HAP-1 (cell line): ENCODE data around the gene CADM3.

Source experiments
- DNase-seq, 2 experiments: peaks; one replicate each; pipeline ENCODE4 v3.0.0-alpha.2; 2016 to 2020; ENCODE audit warnings: low spot score in 2 of 2
- H3K27me3 ChIP-seq: fragments of 250-450 bp; sonication (Bioruptor Pico); 2 replicates; pipeline ENCODE4 v1.5.1; 2020; ENCODE audit warnings: low read depth, mild to moderate bottlenecking, moderate library complexity
- H3K36me3 ChIP-seq: fragments of 250-450 bp; sonication (Bioruptor Pico); replicated peaks from 2 replicates; pipeline ENCODE4 v1.5.1; 2020; ENCODE audit warnings: mild to moderate bottlenecking
- H3K4me1 ChIP-seq: fragments of 250-450 bp; sonication (Bioruptor Pico); 2 replicates; pipeline ENCODE4 v1.5.1; 2020; ENCODE audit warnings: mild to moderate bottlenecking
- H3K4me3 ChIP-seq: fragments of 250-450 bp; sonication (Bioruptor Pico); 2 replicates; pipeline ENCODE4 v1.5.1; 2020; ENCODE audit warnings: mild to moderate bottlenecking, moderate library complexity
- H3K9me3 ChIP-seq: fragments of 250-450 bp; sonication (Bioruptor Pico); 2 replicates; pipeline ENCODE4 v1.5.1; 2020; ENCODE audit warnings: mild to moderate bottlenecking, moderate library complexity
- in situ Hi-C: fragments of 300-500 bp; cut with MboI; formaldehyde crosslinking; loops from 3 replicates; pipeline ENCODE4 v1.14.3; 2020; ENCODE audit warnings: low sequenced_read_pairs, inconsistent platforms, mixed read lengths

CADM3 gene

GRCh38 chr1:159205225-159205624 lies 33.8 kb downstream of the CADM3 start:
- Histone ChIP-seq H3K36me3 (no peaks in the 10 kb centered on the region), H3K9me3 (no peaks in the 10 kb centered on the region), H3K4me3 (no peak overlapping the region), H3K4me1 (no peaks in the 10 kb centered on the region), H3K27me3 (no peaks in the 10 kb centered on the region)
- in situ Hi-C loops: no loop called here
- no peak for DNase-seq

- Histone ChIP-seq H3K4me1 (no peaks in the 10 kb centered on the region), H3K4me3 (no peak overlapping the region), H3K36me3 (no peaks in the 10 kb centered on the region), H3K9me3 (no peaks in the 10 kb centered on the region), H3K27me3 (no peaks in the 10 kb centered on the region)
- DNase-seq: no peak
- in situ Hi-C loops: no loop called here
Observed at GRCh38 chr1:159206110-159206509, 34.7 kb downstream of the CADM3 start.

- in situ Hi-C loops: no loop called here
- H3K27me3 ChIP-seq: no peaks in the 10 kb centered on the region
- H3K9me3 ChIP-seq: no peaks in the 10 kb centered on the region
- no peak overlapping the region for H3K4me3 ChIP-seq
- no peaks in the 10 kb centered on the region for H3K36me3 ChIP-seq
- no peaks in the 10 kb centered on the region for H3K4me1 ChIP-seq
- no peak for DNase-seq
Observed at GRCh38 chr1:159207080-159207479, 35.7 kb downstream of the CADM3 start.

GRCh38 chr1:159207774-159208173 lies 36.4 kb downstream of the CADM3 start:
- Histone ChIP-seq H3K9me3 (no peaks in the 10 kb centered on the region), H3K36me3 (no peaks in the 10 kb centered on the region), H3K4me3 (no peak overlapping the region), H3K4me1 (no peaks in the 10 kb centered on the region), H3K27me3 (no peaks in the 10 kb centered on the region)
- in situ Hi-C loops: no loop called here
- no peak for DNase-seq

GRCh38 chr1:159208175-159208825 lies 36.9 kb downstream of the CADM3 start:
- H3K27me3 ChIP-seq: no peaks in the 10 kb centered on the region
- no peaks in the 10 kb centered on the region for H3K4me1 ChIP-seq
- no peaks in the 10 kb centered on the region for H3K36me3 ChIP-seq
- no peaks in the 10 kb centered on the region for H3K9me3 ChIP-seq
- DNase-seq: no peak
- in situ Hi-C loops: no loop called here
- H3K4me3 ChIP-seq: no peak overlapping the region

- in situ Hi-C loops: no loop called here
- H3K36me3 ChIP-seq: no peaks in the 10 kb centered on the region
- DNase-seq: no peak
- H3K27me3 ChIP-seq: no peaks in the 10 kb centered on the region
- H3K4me1 ChIP-seq: no peaks in the 10 kb centered on the region
- H3K4me3 ChIP-seq: no peak overlapping the region
- no peaks in the 10 kb centered on the region for H3K9me3 ChIP-seq
Observed at GRCh38 chr1:159209061-159209460, 37.6 kb downstream of the CADM3 start.

GRCh38 chr1:159211331-159212136 lies 40.1 kb downstream of the CADM3 start:
- DNase-seq: peak in 1 of 2 experiments; percentile 67
- no peaks in the 10 kb centered on the region for H3K9me3 ChIP-seq
- no peaks in the 10 kb centered on the region for H3K27me3 ChIP-seq
- no peaks in the 10 kb centered on the region for H3K4me1 ChIP-seq
- no peaks in the 10 kb centered on the region for H3K36me3 ChIP-seq
- in situ Hi-C loops: no loop called here
- no peak overlapping the region for H3K4me3 ChIP-seq

GRCh38 chr1:159212596-159212995 lies 41.2 kb downstream of the CADM3 start:
- H3K4me3 ChIP-seq: no peak overlapping the region
- no peaks in the 10 kb centered on the region for H3K36me3 ChIP-seq
- H3K27me3 ChIP-seq: no peaks in the 10 kb centered on the region
- in situ Hi-C loops: no loop called here
- no peak for DNase-seq
- no peaks in the 10 kb centered on the region for H3K4me1 ChIP-seq
- H3K9me3 ChIP-seq: no peaks in the 10 kb centered on the region

GRCh38 chr1:159214149-159214760 lies 42.8 kb downstream of the CADM3 start:
- H3K4me3 ChIP-seq: no peak overlapping the region
- H3K27me3 ChIP-seq: no peaks in the 10 kb centered on the region
- peak; percentile 20 to 53 for DNase-seq
- no peaks in the 10 kb centered on the region for H3K4me1 ChIP-seq
- H3K36me3 ChIP-seq: no peaks in the 10 kb centered on the region
- in situ Hi-C loops: no loop called here
- no peaks in the 10 kb centered on the region for H3K9me3 ChIP-seq

GRCh38 chr1:159218649-159219636 lies 47.5 kb downstream of the CADM3 start:
- no peak overlapping the region for H3K4me3 ChIP-seq
- no peaks in the 10 kb centered on the region for H3K9me3 ChIP-seq
- H3K36me3 ChIP-seq: no peaks in the 10 kb centered on the region
- H3K4me1 ChIP-seq: no peaks in the 10 kb centered on the region
- in situ Hi-C loops: no loop called here
- no peaks in the 10 kb centered on the region for H3K27me3 ChIP-seq
- DNase-seq: no peak

GRCh38 chr1:159222075-159222865 lies 50.9 kb downstream of the CADM3 start:
- H3K4me1 ChIP-seq: no peaks in the 10 kb centered on the region
- no peak for DNase-seq
- no peaks in the 10 kb centered on the region for H3K27me3 ChIP-seq
- no peaks in the 10 kb centered on the region for H3K9me3 ChIP-seq
- H3K36me3 ChIP-seq: no peaks in the 10 kb centered on the region
- H3K4me3 ChIP-seq: no peak overlapping the region
- in situ Hi-C loops: no loop called here

GRCh38 chr1:159223004-159223403 lies 51.6 kb downstream of the CADM3 start:
- H3K36me3 ChIP-seq: no peaks in the 10 kb centered on the region
- H3K4me1 ChIP-seq: no peaks in the 10 kb centered on the region
- H3K27me3 ChIP-seq: no peaks in the 10 kb centered on the region
- no peaks in the 10 kb centered on the region for H3K9me3 ChIP-seq
- in situ Hi-C loops: no loop called here
- H3K4me3 ChIP-seq: no peak overlapping the region
- DNase-seq: no peak

GRCh38 chr1:159228554-159228953 lies 57.1 kb downstream of the CADM3 start:
- H3K36me3 ChIP-seq: no peaks in the 10 kb centered on the region
- no peaks in the 10 kb centered on the region for H3K9me3 ChIP-seq
- no peak for DNase-seq
- no peaks in the 10 kb centered on the region for H3K27me3 ChIP-seq
- H3K4me3 ChIP-seq: no peak overlapping the region
- H3K4me1 ChIP-seq: no peaks in the 10 kb centered on the region
- in situ Hi-C loops: no loop called here
